Measurements from ENCODE around the gene BACH2.

GRCh38 chr6:90020746-90021145 lies 275.9 kb downstream of the BACH2 start:
- no peak for TF ChIP-seq POLR2A (IDR thresholded peaks at IDR 0.05; ENCODE audit: low read depth, low read length)
- TF ChIP-seq CTCF (conservative IDR thresholded peaks at IDR 0.05; ENCODE audit: low read depth, low read length): no peak
- TF ChIP-seq ELK1 (IDR thresholded peaks at IDR 0.05; ENCODE audit: borderline replicate concordance, low read depth, low read length): no peak
- TF ChIP-seq CEBPB (IDR thresholded peaks at IDR 0.05; ENCODE audit: low read depth, low read length): no peak
- no peak for TF ChIP-seq USF2 (IDR thresholded peaks at IDR 0.05; ENCODE audit: low read depth, low read length)
- TF ChIP-seq RCOR1 (IDR thresholded peaks at IDR 0.05; ENCODE audit: insufficient replicate concordance, low read length): no peak
- TF ChIP-seq NFE2L2 (IDR thresholded peaks at IDR 0.05; ENCODE audit: low read depth, low read length): no peak
- TF ChIP-seq SMC3 (IDR thresholded peaks at IDR 0.05; ENCODE audit: low read depth, low read length): no peak
- no peak for TF ChIP-seq MAFK (IDR thresholded peaks at IDR 0.05; ENCODE audit: low read depth, low read length)
- TF ChIP-seq RAD21 (IDR thresholded peaks at IDR 0.05; ENCODE audit: low read length): no peak
